ENCODE data around the gene TRABD2A. TPM values are rescaled to one million over a fixed set of nuclear protein-coding genes. Genes with fewer than 3 reads are reported as not detected.
"Not testable (repeated sequence)": the region's sequence is repeated elsewhere in the genome, so short reads cannot be mapped to it uniquely, and the experiment has no call there.

Gene TRABD2A
- total and polyA plus RNA-seq, 8 donors, result 0.29 to 109 (median 0.58) TPM; not detected in 1

DNA sequence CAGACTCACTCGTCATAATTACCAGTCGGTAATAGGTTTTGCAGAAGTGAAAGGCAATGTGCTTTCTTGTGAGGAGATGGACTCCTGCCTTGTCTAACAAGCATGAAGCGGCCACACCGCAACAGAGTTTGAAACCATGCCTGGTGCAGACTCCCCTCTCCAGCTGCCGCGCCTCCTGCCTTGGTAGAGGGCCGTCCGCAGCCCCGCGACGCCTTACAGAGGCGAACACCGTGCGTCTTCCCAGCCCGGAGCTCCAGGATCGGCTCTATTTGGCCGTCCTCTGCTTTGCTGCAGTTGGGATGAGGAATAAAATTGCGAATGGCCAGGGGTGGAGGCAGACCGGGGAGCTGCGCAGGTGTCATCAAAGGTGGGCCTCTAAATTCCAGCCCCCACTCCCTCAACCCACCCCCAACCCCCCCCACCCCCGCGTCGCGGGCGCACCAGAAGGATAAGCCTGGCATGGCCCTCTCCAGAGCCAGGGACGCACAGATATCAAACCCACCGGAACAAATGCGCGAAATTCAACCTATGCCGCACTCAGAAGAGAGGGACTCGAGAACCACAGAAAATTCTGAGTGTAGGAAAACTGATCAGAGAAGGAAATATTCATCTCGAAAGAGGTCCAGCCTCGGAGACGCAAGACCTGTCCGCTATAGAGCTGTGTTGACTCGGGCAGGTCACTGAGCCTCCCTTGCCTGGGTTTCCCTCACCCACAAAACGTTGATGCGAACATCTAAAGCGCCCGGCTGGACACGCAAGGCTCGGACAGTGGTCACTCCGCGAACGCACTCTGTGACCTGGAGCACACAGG is 1.1 kb downstream of the TRABD2A start:
- H3K27me3 ChIP-seq, result peaks cover 0 to 53% (median 17%) of the 10 kb centered on the region in 3 donors
- H3K9me3 ChIP-seq, result no peaks in the 10 kb centered on the region
- 8 to 11% (median 8%) methylated on average over 31 to 45 of the region's 45 CpGs for WGBS, 5 donors
- DNase-seq, result peak in 1 of 2 donors; percentile 49
- no peak overlapping the region for H3K27ac ChIP-seq
- peaks cover 20 to 33% (median 30%) of the 10 kb centered on the region in 4 donors for H3K4me1 ChIP-seq
- H3K4me3 ChIP-seq, result peak overlapping the region; percentile 48 to 76 (median 56)
- intact Hi-C loops (cut with DNase I; ENCODE audit: low total_unique reads), result loop anchor here (10.0 kb wide), 1 partner anchor 385 kb away; no protein-coding TSS in a partner anchor
- H3K36me3 ChIP-seq, result no peaks in the 10 kb centered on the region
- no peak for TF ChIP-seq EP300 (IDR thresholded peaks at IDR 0.05)
- no peak for TF ChIP-seq POLR2AphosphoS5 (IDR thresholded peaks at IDR 0.05)
- TF ChIP-seq, protein P1, sequence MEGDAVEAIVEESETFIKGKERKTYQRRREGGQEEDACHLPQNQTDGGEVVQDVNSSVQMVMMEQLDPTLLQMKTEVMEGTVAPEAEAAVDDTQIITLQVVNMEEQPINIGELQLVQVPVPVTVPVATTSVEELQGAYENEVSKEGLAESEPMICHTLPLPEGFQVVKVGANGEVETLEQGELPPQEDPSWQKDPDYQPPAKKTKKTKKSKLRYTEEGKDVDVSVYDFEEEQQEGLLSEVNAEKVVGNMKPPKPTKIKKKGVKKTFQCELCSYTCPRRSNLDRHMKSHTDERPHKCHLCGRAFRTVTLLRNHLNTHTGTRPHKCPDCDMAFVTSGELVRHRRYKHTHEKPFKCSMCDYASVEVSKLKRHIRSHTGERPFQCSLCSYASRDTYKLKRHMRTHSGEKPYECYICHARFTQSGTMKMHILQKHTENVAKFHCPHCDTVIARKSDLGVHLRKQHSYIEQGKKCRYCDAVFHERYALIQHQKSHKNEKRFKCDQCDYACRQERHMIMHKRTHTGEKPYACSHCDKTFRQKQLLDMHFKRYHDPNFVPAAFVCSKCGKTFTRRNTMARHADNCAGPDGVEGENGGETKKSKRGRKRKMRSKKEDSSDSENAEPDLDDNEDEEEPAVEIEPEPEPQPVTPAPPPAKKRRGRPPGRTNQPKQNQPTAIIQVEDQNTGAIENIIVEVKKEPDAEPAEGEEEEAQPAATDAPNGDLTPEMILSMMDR (IDR thresholded peaks at IDR 0.05), result no peak
- TF ChIP-seq POLR2A (IDR thresholded peaks at IDR 0.05), result no peak

DNA sequence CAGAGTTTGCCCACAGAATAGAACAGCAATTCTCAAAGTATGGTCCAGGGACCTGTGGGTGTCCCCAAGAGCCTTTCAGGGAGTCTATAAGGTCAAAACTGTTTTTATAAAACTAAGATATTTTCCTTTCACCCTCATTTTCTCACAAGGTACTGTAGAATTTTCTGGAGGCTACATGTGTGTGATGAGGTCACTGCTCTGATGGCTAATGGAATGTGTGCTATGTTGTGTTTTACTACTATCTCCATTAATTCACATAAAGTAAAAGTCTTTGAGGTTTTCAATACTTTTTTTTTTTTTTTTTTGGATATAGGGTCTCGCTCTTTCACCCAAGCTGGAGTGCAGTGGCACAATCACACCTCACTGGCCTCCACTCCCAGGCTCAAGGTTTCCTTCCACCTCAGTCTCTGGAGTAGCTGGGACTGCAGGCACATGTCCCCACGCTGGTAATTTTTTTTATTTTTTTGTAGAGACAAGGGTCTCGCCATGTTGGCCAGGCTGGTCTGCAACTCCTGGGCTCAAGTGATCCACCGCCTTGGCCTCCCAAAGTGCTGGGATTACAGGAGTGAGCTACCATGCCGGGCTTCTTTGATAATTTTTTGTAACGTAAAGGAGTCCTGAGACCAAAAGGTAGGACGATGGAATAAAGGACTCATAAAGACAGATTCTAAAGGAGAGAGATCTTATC is 1.8 kb downstream of the TRABD2A start:
- H3K4me3 ChIP-seq, result peak overlapping the region in 1 of 4 donors; percentile 76
- DNase-seq, result no peak
- H3K4me1 ChIP-seq, result peaks cover 20 to 33% (median 30%) of the 10 kb centered on the region in 4 donors
- intact Hi-C loops (cut with DNase I; ENCODE audit: low total_unique reads), result loop anchor here (10.0 kb wide), 1 partner anchor 384 kb away; no protein-coding TSS in a partner anchor
- peaks cover 0 to 51% (median 17%) of the 10 kb centered on the region in 3 donors for H3K27me3 ChIP-seq
- TF ChIP-seq POLR2A (IDR thresholded peaks at IDR 0.05) (no peak), POLR2AphosphoS5 (IDR thresholded peaks at IDR 0.05) (no peak)
- TF ChIP-seq, protein P1 (IDR thresholded peaks at IDR 0.05), result no peak
- H3K9me3 ChIP-seq, result no peaks in the 10 kb centered on the region
- 71 to 78% (median 77%) methylated on average over 7 of the region's 7 CpGs for WGBS, 5 donors
- H3K27ac ChIP-seq, result no peak overlapping the region
- no peaks in the 10 kb centered on the region for H3K36me3 ChIP-seq

DNA sequence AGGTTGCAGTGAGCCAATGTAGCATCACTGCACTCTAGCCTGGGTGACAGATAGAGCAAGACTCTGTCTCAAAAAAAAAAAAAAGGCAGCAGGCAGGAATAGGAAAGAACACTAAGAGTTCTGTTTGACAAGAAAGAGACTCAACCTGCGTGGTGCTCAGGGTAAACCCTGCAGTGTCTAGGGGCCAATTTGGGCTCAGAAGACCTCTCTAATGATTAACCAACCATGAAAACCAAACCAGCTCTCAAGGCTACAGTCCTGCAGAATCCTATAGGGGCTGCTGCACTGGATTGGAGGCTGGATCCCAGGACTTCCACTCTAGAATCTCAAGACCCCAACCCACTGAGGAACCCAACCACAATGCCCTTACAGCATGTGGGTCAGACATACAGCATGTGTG is 2.4 kb downstream of the TRABD2A start:
- Histone ChIP-seq H3K4me1 (peaks cover 20 to 33% (median 30%) of the 10 kb centered on the region in 4 donors), H3K9me3 (no peaks in the 10 kb centered on the region), H3K27ac (no peak overlapping the region), H3K27me3 (peaks cover 0 to 45% (median 17%) of the 10 kb centered on the region in 3 donors), H3K36me3 (no peaks in the 10 kb centered on the region), H3K4me3 (no peak overlapping the region)
- DNase-seq, result no peak
- intact Hi-C loops (cut with DNase I; ENCODE audit: low total_unique reads), result loop anchor here (10.0 kb wide), 1 partner anchor 384 kb away; no protein-coding TSS in a partner anchor
- TF ChIP-seq, protein P1 (IDR thresholded peaks at IDR 0.05), result no peak
- TF ChIP-seq POLR2A (IDR thresholded peaks at IDR 0.05) (no peak), EP300 (IDR thresholded peaks at IDR 0.05) (no peak), POLR2AphosphoS5 (IDR thresholded peaks at IDR 0.05) (no peak)
- WGBS, 5 donors, result 57 to 88% (median 70%) methylated on average over 1 of the region's 1 CpG

DNA sequence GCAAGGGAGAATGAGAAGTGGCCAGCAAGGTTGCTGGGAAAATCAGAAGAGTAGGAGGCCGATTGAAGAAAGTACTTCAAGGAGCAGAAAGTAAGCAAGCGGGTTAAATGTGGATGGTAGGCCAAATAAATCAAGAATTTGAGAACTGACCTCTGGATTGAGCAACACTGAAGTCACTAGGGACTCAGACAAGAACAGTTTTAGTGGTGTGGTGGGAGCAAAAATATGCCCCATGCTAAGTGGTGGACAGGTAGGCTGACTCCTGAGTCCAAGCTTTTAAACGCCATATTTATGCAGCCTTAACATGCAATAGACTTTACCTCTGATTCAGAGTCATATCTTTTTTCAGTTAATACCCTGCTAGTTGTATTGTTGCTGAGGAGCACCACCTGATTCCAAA is 4.5 kb downstream of the TRABD2A start:
- intact Hi-C loops (cut with DNase I; ENCODE audit: low total_unique reads), result loop anchor here (10.0 kb wide), 1 partner anchor 382 kb away; no protein-coding TSS in a partner anchor
- no peak for DNase-seq

DNA sequence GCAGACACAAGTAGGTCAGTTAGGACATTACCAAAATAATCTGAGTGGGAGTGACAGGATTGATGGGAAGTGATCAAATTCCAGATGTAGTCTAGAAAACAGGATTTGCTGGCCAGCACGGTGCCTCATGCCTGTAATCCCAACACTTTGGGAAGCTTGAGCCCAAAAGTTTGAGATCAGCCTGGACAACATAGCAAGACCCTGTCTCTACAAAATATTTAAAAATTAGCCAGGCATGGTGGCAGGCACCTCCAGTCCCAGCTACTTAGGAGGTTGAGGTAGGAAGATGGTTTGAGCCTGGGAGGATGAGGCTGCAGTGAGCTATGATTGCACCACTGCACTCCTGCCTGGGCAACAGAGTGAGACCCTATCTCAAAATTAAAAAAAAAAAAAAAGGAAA is 5.3 kb downstream of the TRABD2A start:
- DNase-seq, result not testable (repeated sequence)
- intact Hi-C loops (cut with DNase I; ENCODE audit: low total_unique reads), result loop anchor here (10.0 kb wide), 1 partner anchor 381 kb away; no protein-coding TSS in a partner anchor

More for the DNA sequence above, 4.5 kb downstream of the TRABD2A start:
- H3K4me3 ChIP-seq, result no peak overlapping the region
- TF ChIP-seq POLR2A (IDR thresholded peaks at IDR 0.05) (no peak), EP300 (IDR thresholded peaks at IDR 0.05) (no peak), POLR2AphosphoS5 (IDR thresholded peaks at IDR 0.05) (no peak)
- TF ChIP-seq, protein P1 (IDR thresholded peaks at IDR 0.05), result no peak
- no peak overlapping the region for H3K27ac ChIP-seq
- WGBS, 5 donors, result 76 to 95% (median 93%) methylated on average over 3 of the region's 3 CpGs
- H3K27me3 ChIP-seq, result peaks cover 0 to 35% (median 17%) of the 10 kb centered on the region in 3 donors
- H3K4me1 ChIP-seq, result peaks cover 17 to 21% (median 21%) of the 10 kb centered on the region in 4 donors
- no peaks in the 10 kb centered on the region for H3K36me3 ChIP-seq
- no peaks in the 10 kb centered on the region for H3K9me3 ChIP-seq

More for the DNA sequence above, 5.3 kb downstream of the TRABD2A start:
- H3K4me3 ChIP-seq, H3K9me3 ChIP-seq, H3K27ac ChIP-seq, H3K36me3 ChIP-seq: not testable (repeated sequence)
- 85 to 100% (median 91%) methylated on average over 1 of the region's 1 CpG for WGBS, 5 donors
- peaks cover 0 to 27% (median 10%) of the 10 kb centered on the region in 3 donors for H3K27me3 ChIP-seq
- H3K4me1 ChIP-seq, result peaks cover 10 to 15% (median 13%) of the 10 kb centered on the region in 4 donors

Data from stomach (tissue), 9 donors.